Liver (tissue), 9 donors: ENCODE data around the gene NBEAL2. TPM values are rescaled to one million over a fixed set of nuclear protein-coding genes. Genes with fewer than 3 reads are reported as not detected.

Source experiments
- DNase-seq: peaks from one replicate; pipeline ENCODE4 v3.0.0-alpha.2; 2017; ENCODE audit warnings: low spot score
- H3K27ac ChIP-seq, 2 donors: one replicate each; pipeline ENCODE4 v1.7.0; 2013; ENCODE audit warnings: inconsistent platforms in 2 of 2, low read length in 2 of 2, control low read depth in 1 of 2, low read depth in 1 of 2, mild to moderate bottlenecking in 1 of 2
- H3K27me3 ChIP-seq, 4 donors: one replicate each; pipeline versions ENCODE4 v1.6.1 to v1.7.0; 2013; ENCODE audit warnings: low read length in 3 of 4, inconsistent platforms in 1 of 4, mild to moderate bottlenecking in 1 of 4, moderate library complexity in 1 of 4; ENCODE audit not compliant: control insufficient read depth in 4 of 4, insufficient read depth in 4 of 4
- H3K36me3 ChIP-seq, 4 donors: one replicate each; pipeline versions ENCODE4 v1.6.1 to v1.7.0; 2013; ENCODE audit warnings: low read length in 3 of 4, mild to moderate bottlenecking in 3 of 4, low read depth in 1 of 4, moderate library complexity in 1 of 4; ENCODE audit not compliant: control insufficient read depth in 4 of 4, insufficient read depth in 3 of 4
- H3K4me1 ChIP-seq, 4 donors: one replicate each; pipeline versions ENCODE4 v1.6.1 to v1.7.0; 2013; ENCODE audit warnings: low read length in 3 of 4, mild to moderate bottlenecking in 3 of 4, moderate library complexity in 1 of 4; ENCODE audit not compliant: control insufficient read depth in 4 of 4, insufficient read depth in 4 of 4
- H3K4me3 ChIP-seq, 3 donors: one replicate each; pipeline versions ENCODE4 v1.6.1 to v1.7.0; 2013; ENCODE audit warnings: low read length in 3 of 3, control low read depth in 1 of 3, low read depth in 1 of 3, mild to moderate bottlenecking in 1 of 3
- H3K9ac ChIP-seq, 2 donors: one replicate each; pipeline ENCODE4 v1.7.0; 2013; ENCODE audit warnings: low read length in 2 of 2, mild to moderate bottlenecking in 2 of 2, moderate library complexity in 2 of 2, control low read depth in 1 of 2, low read depth in 1 of 2
- H3K9me3 ChIP-seq, 4 donors: one replicate each; pipeline versions ENCODE4 v1.6.1 to v1.7.0; 2013; ENCODE audit warnings: low read length in 3 of 4; ENCODE audit not compliant: control insufficient read depth in 4 of 4
- ATF3 ChIP-seq: IDR thresholded peaks from 2 replicates; pipeline ENCODE4 v1.6.1; 2016; ENCODE audit warnings: antibody characterized with exemption
- CTCF ChIP-seq: fragments of 150-350 bp; IDR thresholded peaks from 2 replicates; pipeline ENCODE4 v1.5.1; 2017; ENCODE audit warnings: improper control_type of control experiment, low read depth, low read length; ENCODE audit not compliant: missing input control
- EGR1 ChIP-seq, 2 donors: IDR thresholded peaks; 2 replicates each; pipeline ENCODE4 v1.6.1; 2016 to 2018; ENCODE audit warnings: antibody characterized with exemption in 2 of 2, low read depth in 2 of 2
- FOXA1 ChIP-seq: IDR thresholded peaks from 2 replicates; pipeline ENCODE4 v1.6.1; 2016; ENCODE audit warnings: antibody characterized with exemption
- FOXA2 ChIP-seq: IDR thresholded peaks from 2 replicates; pipeline ENCODE4 v1.6.1; 2016; ENCODE audit warnings: antibody characterized with exemption
- GABPA ChIP-seq, 2 donors: IDR thresholded peaks in 1 of 2; conservative IDR thresholded peaks in 1 of 2; 2 replicates each; pipeline ENCODE4 v1.6.1; 2016; ENCODE audit warnings: antibody characterized with exemption in 2 of 2, mild to moderate bottlenecking in 1 of 2, moderate library complexity in 1 of 2
- HNF4A ChIP-seq, 2 donors: conservative IDR thresholded peaks; 2 replicates each; pipeline ENCODE4 v1.6.1; 2016; ENCODE audit warnings: antibody characterized with exemption in 2 of 2, mild to moderate bottlenecking in 2 of 2
- HNF4G ChIP-seq: IDR thresholded peaks from 2 replicates; pipeline ENCODE4 v1.6.1; 2016; ENCODE audit warnings: antibody characterized with exemption
- JUND ChIP-seq, 2 donors: IDR thresholded peaks; 2 replicates each; pipeline ENCODE4 v1.6.1; 2016; ENCODE audit warnings: antibody characterized with exemption in 2 of 2
- MAX ChIP-seq: IDR thresholded peaks from 2 replicates; pipeline ENCODE4 v1.6.1; 2016; ENCODE audit warnings: antibody characterized with exemption
- NR2F2 ChIP-seq: IDR thresholded peaks from 2 replicates; pipeline ENCODE4 v1.6.1; 2016; ENCODE audit warnings: antibody characterized with exemption
- RAD21 ChIP-seq, 2 donors: IDR thresholded peaks; 2 replicates each; pipeline ENCODE4 v1.6.1; 2016; ENCODE audit warnings: antibody characterized with exemption in 2 of 2, mild to moderate bottlenecking in 2 of 2
- REST ChIP-seq: IDR thresholded peaks from 2 replicates; pipeline ENCODE4 v1.6.1; 2016; ENCODE audit warnings: antibody characterized with exemption, mild to moderate bottlenecking
- RXRA ChIP-seq, 2 donors: IDR thresholded peaks; 2 replicates each; pipeline ENCODE4 v1.6.1; 2017 to 2018; ENCODE audit warnings: antibody characterized with exemption in 2 of 2, mild to moderate bottlenecking in 1 of 2
- SP1 ChIP-seq: IDR thresholded peaks from 2 replicates; pipeline ENCODE4 v1.6.1; 2018; ENCODE audit warnings: antibody characterized with exemption, mild to moderate bottlenecking
- TAF1 ChIP-seq: conservative IDR thresholded peaks from 2 replicates; pipeline ENCODE4 v1.6.1; 2016; ENCODE audit warnings: antibody characterized with exemption, mild to moderate bottlenecking
- YY1 ChIP-seq: IDR thresholded peaks from 2 replicates; pipeline ENCODE4 v1.6.1; 2016; ENCODE audit warnings: antibody characterized with exemption, mild to moderate bottlenecking
- ZBTB33 ChIP-seq: IDR thresholded peaks from 2 replicates; pipeline ENCODE4 v1.6.1; 2016; ENCODE audit warnings: antibody characterized with exemption
- WGBS: extraction: QIAGEN DNeasy Blood & Tissue Kit; methylation state at CpG from one replicate; pipeline ENCODE4 v1.1.7; 2013; 5-methylcytosine and 5-hydroxymethylcytosine counted together
- polyA plus RNA-seq, 2 donors: library from polyadenylated mRNA; stranded (reverse) in 1 of 2; unstranded in 1 of 2; fragments of 200-250 nt in 1 of 2; fragments of >200 nt in 1 of 2; fragmentation: Nextera tagmentation in 1 of 2; extraction: Ambion mirVana in 1 of 2; gene quantifications; one replicate each; pipeline versions ENCODE4 v1.2.1 to v1.2.3, GENCODE V29; 2013 to 2015
- total RNA-seq, 2 donors: library from RNA; depleted of rRNA; stranded (reverse); fragments of >200 nt; gene quantifications; one replicate each; pipeline ENCODE4 v1.2.3, GENCODE V29; 2014
- donor health status: healthy.
- donor health status: healthy.
- donor health status: healthy.
- donor health status: healthy.
- donor health status: healthy.

NBEAL2 gene
- total and polyA plus RNA-seq, 4 donors = 2.0 to 20.7 (median 7.6) TPM

GRCh38 chr3:46935168-46935858 lies 44.2 kb upstream of the NBEAL2 start:
- Histone ChIP-seq H3K36me3 (peaks cover 0 to 22% (median 4%) of the 10 kb centered on the region in 4 donors), H3K9ac (no peak overlapping the region), H3K4me3 (no peak overlapping the region), H3K9me3 (no peaks in the 10 kb centered on the region), H3K27ac (peak overlapping the region; percentile 64 to 74), H3K4me1 (peaks cover 28 to 65% (median 56%) of the 10 kb centered on the region in 4 donors), H3K27me3 (no peaks in the 10 kb centered on the region)
- 67% methylated on average over 7 of the region's 7 CpGs for WGBS
- no peak for DNase-seq
- TF ChIP-seq TAF1 (no peak), GABPA (IDR thresholded peaks at IDR 0.05 in 1 of 2, conservative IDR thresholded peaks at IDR 0.05 in 1 of 2) (no peak), RXRA (IDR thresholded peaks at IDR 0.05) (peak; percentile 78 to 94), CTCF (peak; percentile 50), MAX (peak; percentile 46), SP1 (peak; percentile 69), HNF4G (no peak), YY1 (peak; percentile 55), HNF4A (conservative IDR thresholded peaks at IDR 0.05) (peak; percentile 12 to 69), NR2F2 (peak; percentile 69), REST (peak; percentile 53), FOXA1 (no peak), EGR1 (IDR thresholded peaks at IDR 0.05; ENCODE audit: low read depth in 2 of 2) (peak in 1 of 2 donors; percentile 14), JUND (IDR thresholded peaks at IDR 0.05) (peak; percentile 99 to 100), ZBTB33 (peak; percentile 61), ATF3 (peak; percentile 96), RAD21 (IDR thresholded peaks at IDR 0.05) (peak; percentile 61 to 67), FOXA2 (no peak)
